HT-29 (cell line): Measurements from ENCODE around the gene SMIM3. TPM values are rescaled to one million over a fixed set of nuclear protein-coding genes. Genes with fewer than 3 reads are reported as not detected.

ENCODE experiments used
- DNase-seq: peaks from one replicate; pipeline ENCODE4 v3.0.0-alpha.2; 2015; ENCODE audit warnings: low spot score
- total RNA-seq: library from RNA; depleted of rRNA; stranded (reverse); fragments of >200 nt; shearing (Covaris generic); gene quantifications from 2 replicates; pipeline ENCODE4 v1.2.3, GENCODE V29; 2014

Gene SMIM3
- total RNA-seq, 1 experiment from 2014 or later, result 18.6 TPM

DNA sequence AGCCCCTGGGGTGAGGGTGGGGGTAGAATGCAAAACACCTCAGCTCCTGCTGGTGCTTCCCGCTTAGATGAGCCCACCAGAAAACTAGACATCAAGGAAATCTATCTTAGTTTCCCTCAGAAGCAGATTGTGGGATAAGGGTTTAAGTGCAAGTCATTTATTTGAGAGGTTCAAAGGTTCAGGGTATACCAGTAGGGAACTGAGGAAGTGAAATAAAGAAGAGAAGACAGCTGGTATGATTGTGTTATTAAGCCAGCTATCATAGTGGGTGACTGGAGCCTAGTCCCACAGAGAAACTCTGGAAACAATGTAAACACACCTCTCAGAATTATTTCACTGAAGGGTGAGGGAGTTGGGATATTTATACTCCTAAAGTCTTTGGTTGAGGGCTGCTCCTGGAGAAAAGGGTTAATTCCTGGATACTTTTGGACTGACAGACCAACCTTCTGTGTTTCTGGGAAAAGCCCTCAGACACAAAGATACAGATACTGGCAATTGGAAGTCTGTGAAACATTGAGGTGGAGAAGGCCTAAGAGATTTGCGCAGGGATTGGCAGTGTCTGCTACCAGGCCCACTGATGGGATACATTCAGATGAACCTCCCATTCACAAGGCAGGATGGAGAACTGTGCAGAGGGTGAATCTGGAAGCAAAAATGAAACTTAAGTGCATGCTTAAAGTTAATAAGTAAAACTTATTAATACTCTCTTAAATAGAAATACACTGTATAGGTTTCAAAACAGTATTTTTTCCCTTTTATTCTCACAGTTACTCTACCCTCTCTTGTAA, 13.4 kb upstream of the SMIM3 start:
- no peak for DNase-seq

DNA sequence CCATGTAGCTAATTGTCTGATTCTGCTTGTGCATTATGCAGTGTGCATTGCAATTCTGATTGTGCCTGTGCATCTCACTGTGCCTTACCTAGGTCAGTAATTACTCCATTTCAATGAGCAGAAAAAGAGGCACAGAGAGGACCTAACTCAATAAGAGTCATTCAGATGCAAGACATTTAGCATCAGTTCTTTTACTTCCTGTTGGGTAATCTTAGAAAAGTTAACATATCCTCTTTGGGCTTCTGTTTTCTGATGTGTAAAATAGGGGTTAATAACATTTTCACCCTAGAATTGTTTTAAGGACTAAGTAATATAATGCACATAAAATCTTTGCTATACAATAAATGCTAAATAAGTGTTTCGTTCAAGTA, 12.8 kb upstream of the SMIM3 start:
- DNase-seq, result no peak

DNA sequence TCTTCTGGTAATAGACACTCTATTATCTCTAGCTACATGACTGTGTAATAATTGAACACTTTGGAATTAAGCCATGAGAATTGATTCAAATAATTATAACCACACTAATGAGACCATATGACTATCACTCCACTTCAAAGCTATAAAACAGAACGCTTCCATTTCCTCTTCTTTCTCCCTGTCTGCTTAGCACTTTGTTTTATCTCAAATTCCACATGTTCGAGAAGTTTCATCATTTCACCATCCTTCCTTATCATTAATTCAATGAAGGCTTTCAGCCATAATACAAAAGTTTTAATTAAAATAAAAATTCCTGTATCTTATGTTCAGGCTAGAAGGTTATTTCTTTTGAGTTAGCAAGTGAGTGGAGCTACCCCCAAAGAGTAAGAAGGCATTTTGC, 12.3 kb upstream of the SMIM3 start:
- DNase-seq, result no peak

DNA sequence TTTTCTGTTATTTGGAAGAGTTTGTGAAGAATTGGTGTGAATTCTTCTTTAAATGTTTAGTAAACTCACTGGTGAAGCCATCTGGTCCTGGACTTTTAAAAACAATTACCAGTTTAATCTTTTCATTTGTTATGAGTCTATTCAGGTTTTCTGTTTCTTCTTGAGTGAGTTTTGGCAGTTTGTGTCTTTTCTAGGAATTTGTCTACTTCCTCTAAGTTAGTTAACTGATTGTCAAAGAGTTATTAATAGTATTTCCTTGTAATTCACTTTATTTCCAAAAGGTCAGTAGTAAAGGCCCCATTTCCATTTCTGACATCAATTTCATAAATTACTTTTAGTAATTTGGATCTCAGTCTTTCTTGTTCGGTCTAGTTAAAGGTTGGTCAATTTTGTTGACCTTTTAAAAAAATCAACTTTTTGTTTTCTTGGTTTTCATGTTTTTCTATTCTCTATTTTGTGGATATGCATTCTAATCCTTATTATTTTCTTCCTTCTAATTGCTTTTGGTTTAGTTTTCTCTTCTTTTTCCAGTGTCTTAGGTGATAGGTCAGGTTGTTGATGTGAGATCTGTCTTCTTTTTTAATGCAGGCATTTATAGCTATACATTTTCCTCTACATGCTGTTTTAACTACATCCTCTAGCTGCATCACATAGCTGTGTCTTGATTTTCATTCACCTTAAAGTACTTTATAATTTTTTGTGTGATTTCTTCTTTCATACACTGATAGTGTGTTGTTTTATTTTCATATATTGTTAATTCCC, 7.3 kb upstream of the SMIM3 start:
- DNase-seq, result no peak

DNA sequence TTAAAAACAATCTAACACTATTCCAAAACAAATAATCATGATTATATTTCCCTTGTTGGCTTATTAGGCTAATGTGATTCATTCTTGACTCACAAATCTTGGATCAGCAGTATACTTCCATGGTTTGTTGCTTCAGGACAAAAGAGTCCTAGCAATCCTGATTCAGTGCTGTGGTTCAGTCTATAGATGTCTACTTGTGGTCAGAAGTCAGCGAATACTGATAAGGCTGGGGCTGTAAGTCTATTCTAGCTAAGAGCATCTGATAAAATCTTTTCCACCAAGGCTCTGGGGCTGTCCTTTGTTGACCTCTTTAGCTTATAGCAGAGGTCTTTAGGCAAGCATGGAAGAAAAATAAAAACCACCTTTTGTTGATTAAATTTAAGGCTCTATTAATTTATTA, 4.4 kb upstream of the SMIM3 start:
- DNase-seq, result no peak

DNA sequence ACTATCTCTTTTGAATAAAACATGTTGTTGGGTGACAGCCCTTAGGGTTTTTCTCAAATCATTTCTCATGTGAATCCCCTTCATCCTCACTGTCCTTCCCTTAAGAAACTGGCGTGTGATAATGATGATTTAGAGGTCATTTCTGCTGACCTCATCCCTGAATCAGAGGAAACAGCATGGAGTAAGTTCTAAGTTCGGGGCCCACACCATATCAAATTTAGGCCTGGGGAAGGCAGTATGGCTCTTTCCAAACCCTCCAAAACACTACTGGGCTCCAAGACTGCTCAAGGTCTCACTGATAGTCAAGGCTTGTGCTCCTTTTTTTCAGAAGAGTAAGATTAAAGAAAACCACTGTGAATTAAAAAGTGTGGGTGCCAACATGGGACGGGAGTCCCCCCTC, 872 bp upstream of the SMIM3 start:
- no peak for DNase-seq

DNA sequence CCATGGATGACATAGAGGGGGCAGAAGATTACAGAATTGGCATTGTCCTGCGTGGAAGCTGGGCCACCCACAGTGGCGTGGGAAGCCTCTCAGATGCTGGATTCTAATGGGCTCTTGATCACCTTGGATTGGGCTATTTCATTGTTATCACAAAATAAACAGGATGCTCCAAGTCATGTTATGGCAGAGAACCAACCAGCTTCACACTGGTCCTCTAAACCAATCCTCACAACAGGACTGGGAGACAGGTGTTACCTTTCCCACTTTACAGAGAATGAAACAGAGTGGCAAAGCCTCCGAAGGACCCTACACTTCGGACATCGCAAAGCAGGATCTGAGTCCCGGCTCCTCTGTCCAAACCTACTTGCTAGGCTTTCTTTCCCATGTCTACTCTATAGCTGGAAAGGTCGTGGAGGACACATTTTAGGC, 455 bp upstream of the SMIM3 start:
- peak; percentile 55 for DNase-seq

DNA sequence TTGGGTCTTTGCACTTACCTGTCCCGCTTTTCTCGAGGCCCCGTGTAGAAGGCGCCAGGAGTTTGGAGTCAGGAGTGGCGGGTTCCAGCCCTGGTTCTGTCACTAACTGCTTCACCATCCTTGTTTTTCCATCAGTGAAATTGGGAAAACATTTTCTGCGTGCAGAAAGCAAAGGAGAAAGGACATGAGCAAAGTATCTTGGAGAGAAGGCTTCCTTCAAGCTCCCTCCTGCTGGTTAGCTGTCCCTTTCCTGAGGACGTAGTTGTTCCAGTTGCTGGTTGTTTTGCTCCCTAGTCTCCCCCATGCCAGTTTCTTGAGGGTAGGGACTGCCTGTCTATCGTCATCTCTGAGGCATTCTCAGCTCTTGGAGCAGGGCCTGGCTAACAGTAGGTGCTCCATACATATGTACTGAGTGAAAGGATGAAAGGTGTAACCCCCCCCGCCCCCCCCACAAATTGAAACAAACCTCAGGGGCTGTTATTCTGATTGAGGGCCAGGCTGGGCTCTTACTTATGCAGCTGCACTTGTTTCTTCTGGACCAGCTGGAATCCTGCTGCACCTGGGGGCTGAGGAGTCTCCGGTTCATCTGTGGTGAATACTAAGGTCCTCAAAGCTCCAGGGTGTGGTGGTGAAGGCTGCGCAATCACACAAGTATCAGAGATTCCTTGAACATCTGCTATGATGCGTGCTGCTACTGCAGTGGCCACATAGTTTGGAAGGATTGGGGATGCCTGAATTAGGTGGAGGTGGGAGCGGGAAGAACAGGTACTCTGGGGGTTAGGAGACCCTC, 1.0 kb downstream of the SMIM3 start:
- no peak for DNase-seq

DNA sequence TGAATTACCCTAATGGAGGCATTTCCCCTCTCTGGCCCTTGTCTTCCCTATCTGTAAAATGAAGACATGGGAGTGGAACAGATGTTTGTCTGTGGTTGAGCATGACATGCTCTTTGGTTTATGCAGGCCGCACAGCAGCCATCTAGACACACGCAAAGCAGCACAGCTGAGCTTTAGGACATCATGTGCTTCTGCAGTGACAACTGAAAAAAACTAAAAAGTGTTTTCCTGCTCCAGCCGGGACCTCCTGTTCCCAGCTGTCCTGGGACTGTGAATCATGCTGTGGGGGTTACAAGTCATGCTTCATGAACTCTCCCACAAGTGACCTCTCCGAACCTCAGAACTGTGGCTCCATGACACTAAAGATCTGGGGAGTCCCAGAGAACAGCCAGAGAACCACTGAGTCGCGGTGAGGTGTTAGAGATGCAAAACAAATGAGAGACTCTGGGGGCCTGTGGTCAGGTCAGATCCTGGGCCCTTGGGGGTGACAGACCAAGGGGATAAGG, 1.7 kb downstream of the SMIM3 start:
- DNase-seq, result no peak

DNA sequence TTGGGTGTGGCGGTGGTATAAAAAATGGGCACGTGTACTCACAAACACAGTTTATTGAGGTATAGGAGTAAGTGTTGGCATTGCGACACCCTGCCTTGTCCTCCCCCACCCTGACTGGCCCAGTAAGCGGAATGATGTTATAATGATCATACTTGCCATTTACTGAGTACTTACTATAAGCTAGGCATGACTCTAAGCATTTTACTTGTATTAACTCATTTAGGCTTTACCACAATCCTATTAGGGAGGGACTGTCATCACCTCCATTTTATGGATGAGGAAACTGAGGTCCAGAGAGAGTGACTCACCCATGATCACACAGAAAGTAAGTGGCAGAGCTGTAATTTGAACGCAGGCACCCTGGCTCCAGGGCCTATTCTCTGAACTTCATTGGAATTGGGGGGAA, 2.3 kb downstream of the SMIM3 start:
- no peak for DNase-seq

DNA sequence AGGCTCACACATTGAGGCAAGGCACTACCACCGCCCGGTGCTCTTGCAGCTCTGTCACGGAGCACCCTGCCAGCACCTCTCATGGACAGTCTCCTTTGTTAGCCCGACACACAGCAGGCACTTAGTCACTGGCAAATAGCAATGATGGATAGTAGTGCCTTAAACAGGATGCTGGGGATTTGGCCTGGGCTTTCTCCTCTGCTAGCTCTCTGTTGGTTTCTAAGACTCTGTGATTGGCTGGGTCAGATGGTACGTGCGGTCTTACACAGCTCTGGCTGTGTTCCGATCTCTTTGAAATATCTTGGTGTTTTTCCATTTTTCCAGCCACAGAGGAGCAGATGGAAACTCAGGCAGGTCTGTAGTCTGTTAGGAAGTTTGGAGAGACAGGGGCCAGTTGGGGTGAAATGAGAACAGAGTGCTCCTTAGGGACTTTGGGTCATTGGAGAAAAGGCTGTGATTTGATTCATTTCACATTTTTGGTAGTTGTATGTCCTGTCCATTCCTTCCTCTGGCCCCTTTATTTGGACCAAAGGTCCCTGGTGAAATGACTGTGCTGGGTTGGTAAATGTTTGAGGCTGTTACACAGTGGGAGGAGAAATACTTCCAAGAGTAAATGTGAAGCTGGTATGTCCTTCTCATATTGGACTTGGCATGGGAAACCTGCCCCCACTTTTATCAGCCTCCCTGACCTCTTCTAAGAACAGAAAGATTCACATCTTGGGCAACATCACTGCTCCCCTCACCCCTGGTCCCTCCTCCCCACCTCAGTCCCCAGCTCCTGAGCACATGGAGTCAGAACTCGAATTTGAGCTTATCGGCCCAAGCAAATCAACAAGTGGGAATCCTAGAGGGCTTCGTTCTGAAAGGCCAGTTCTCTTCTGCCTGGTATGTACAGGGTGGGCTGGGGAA, 3.4 kb downstream of the SMIM3 start:
- DNase-seq, result peak; percentile 7

GRCh38 chr5:150782850-150783249, 4.3 kb downstream of the SMIM3 start:
- DNase-seq, result no peak

DNA sequence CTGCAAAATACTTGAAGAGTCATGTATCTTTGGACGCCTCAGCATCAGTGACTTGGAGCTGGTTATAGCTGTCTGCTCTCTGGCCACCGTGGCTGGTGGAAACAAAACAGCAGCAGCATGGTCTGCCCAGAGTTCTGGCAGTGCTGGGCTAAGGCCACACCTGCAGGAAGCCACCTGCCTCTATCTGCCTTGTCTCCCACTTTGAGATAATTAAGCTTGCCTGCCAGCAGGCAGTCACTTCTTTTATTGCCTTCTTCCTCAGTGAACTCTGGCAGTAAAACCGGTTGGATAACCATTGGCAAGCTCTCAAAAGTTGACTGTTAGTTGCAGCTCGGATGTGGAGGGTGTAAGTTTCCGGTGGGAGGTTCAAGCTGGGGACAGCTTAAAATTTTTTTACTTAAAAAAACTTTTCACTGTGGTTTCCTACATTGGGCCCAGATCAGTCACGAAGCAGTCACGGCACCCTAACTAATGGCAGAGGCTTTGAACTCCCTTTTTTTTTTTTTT, 4.9 kb downstream of the SMIM3 start:
- peak; percentile 86 for DNase-seq

- DNase-seq, result no peak
These were observed 7.4 kb downstream of the SMIM3 start for GRCh38 chr5:150785950-150786349.

DNA sequence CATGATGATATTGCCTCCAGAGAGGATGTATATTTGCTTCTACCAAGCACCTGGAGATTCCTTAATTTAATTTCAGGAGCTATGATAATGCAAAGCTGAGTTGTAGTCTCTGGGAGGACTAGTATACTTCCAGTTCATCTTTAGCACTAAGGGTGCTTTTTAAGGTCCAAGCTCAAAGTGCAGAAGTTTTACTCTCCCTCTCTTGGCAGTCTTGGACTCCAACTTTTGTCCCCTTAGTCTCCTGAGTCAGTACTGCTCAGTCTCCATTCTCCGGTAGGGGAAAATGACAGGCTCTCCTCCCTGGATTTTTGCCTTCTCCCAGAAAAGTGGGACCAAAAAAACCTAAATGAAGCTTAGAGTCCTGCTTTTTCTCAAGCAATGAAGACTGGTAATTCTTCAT, 8.3 kb downstream of the SMIM3 start:
- no peak for DNase-seq

GRCh38 chr5:150787656-150788055, 9.1 kb downstream of the SMIM3 start:
- no peak for DNase-seq

DNA sequence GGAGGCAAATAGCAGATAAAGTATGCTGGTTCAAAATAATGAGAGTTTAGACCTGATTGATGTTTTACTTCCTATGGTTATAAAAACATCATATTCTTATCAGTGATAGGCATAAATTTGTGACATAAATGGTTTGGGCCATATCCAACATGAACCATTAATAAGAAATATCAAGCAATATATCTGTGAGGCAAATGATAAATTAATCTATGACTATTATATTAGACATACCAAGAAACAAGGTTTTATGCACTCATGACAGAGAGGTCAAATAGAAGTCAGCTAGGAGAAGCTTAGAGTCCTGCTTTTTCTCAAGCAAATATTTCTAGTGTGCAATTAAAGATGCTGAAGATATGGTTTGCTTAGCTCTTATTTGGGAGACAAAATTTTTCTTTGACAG, 10.4 kb downstream of the SMIM3 start:
- DNase-seq, result no peak

- no peak for DNase-seq
These were observed 10.9 kb downstream of the SMIM3 start for GRCh38 chr5:150789450-150789849.

DNA sequence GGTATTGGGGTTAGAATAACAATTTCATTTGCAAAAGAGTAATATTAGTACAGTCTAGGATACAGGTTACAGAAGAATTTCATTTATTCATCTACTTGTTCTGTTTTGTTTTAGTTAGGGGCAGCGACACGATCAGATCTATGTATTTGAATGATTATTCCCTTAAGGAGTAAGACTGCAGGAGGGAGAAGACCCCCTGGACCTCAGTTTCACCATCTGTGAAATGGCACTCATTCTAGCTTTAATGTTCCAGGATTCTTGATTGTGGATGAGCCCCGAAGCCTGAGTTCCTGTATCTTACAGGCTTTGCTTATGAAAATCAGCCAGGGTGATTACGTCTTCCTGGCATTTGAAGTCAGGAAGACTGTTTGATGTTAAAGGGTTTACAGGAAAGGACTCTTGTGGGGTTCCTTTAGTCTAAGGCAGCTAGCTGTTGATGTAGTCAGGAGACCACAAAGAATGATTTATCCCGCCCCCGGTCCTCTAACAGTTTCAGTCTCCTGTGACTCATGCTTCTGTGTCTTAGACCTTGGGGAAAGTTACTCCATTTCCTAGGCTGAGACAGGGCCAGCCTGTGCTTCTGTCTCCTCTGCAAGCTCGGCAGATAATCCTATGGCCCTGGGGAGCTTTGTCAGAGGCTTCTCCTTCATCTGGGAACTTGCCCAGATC, 11.5 kb downstream of the SMIM3 start:
- peak; percentile 31 for DNase-seq

- DNase-seq, result no peak
These were observed 13.0 kb downstream of the SMIM3 start for GRCh38 chr5:150791536-150791935.
